A549 (cell line): ENCODE data around the gene SLCO4A1.

Experiments
- BCL3 ChIP-seq: fragments of >200 bp; sonication (Bioruptor Twin); formaldehyde crosslinking; IDR thresholded peaks from 3 replicates; pipeline ENCODE4 v1.6.1; 2016
- CTCF ChIP-seq: fragments of >200 bp; sonication (Bioruptor Twin); formaldehyde crosslinking; IDR thresholded peaks from 3 replicates; pipeline ENCODE4 v1.5.1; 2016
- ELK1 ChIP-seq: fragments of 150-350 bp; IDR thresholded peaks from 2 replicates; pipeline ENCODE4 v1.6.1; 2014; ENCODE audit warnings: low read depth, mild to moderate bottlenecking, low read length
- EP300 ChIP-seq, 2 experiments: fragments of >200 bp; sonication (Bioruptor Twin); formaldehyde crosslinking; IDR thresholded peaks; 2 replicates in 1 of 2; 3 replicates in 1 of 2; pipeline ENCODE4 v1.6.1; 2016 to 2017
- HOXA7 ChIP-seq: fragments of 250-450 bp; sonication (Bioruptor Pico); IDR thresholded peaks from 2 replicates; pipeline ENCODE4 v1.5.0; 2020; ENCODE audit warnings: mild to moderate bottlenecking, moderate library complexity
- MAX ChIP-seq: IDR thresholded peaks from 2 replicates; pipeline ENCODE4 v1.6.1; 2012
- MAZ ChIP-seq: fragments of 150-350 bp; IDR thresholded peaks from 2 replicates; pipeline ENCODE4 v1.6.1; 2014; ENCODE audit warnings: antibody characterized with exemption, low read depth, low read length, borderline replicate concordance
- POLR2A ChIP-seq: IDR thresholded peaks from 2 replicates; pipeline ENCODE4 v1.6.1; 2012; ENCODE audit warnings: mild to moderate bottlenecking, low read length
- RAD21 ChIP-seq, 2 experiments: fragments of >200 bp in 1 of 2; sonication (Bioruptor Twin) in 1 of 2; formaldehyde crosslinking in 1 of 2; IDR thresholded peaks in 1 of 2; conservative IDR thresholded peaks in 1 of 2; 2 replicates in 1 of 2; 3 replicates in 1 of 2; pipeline ENCODE4 v1.6.1; 2012 to 2018; ENCODE audit warnings: inconsistent platforms in 1 of 2
- REST ChIP-seq: fragments of 200-600 bp; sonication (generic); IDR thresholded peaks from 2 replicates; pipeline ENCODE4 v1.6.1; 2016; ENCODE audit warnings: antibody characterized with exemption, mild to moderate bottlenecking, moderate library complexity
- SMC3 ChIP-seq: fragments of >200 bp; sonication (Bioruptor Twin); formaldehyde crosslinking; IDR thresholded peaks from 3 replicates; pipeline ENCODE4 v1.6.1; 2018; ENCODE audit warnings: inconsistent platforms
- ZFP36 ChIP-seq: fragments of 450-650 bp; IDR thresholded peaks from 2 replicates; pipeline ENCODE4 v1.6.1; 2014; ENCODE audit warnings: borderline replicate concordance; ENCODE audit not compliant: partially characterized antibody

- no peak for TF ChIP-seq ZFP36
- peak; percentile 45 for TF ChIP-seq POLR2A
- TF ChIP-seq CTCF: no peak
- TF ChIP-seq REST: no peak
- no peak for TF ChIP-seq EP300 (IDR thresholded peaks at IDR 0.05)
- 0 out of 3 replicates have a peak, but pooled peaks have one; percentile 29 for TF ChIP-seq BCL3
- TF ChIP-seq MAZ: no peak
- no peak for TF ChIP-seq ELK1
- no peak for TF ChIP-seq SMC3
- peak; percentile 74 for TF ChIP-seq MAX
- TF ChIP-seq HOXA7 (CRISPR knock-in tag): no peak
- no peak for TF ChIP-seq RAD21 (conservative IDR thresholded peaks at IDR 0.05 in 1 of 2, IDR thresholded peaks at IDR 0.05 in 1 of 2)
Measured at GRCh38 chr20:62642051-62642665, at the start of gene SLCO4A1.
